GM18520 (cell line): Measurements from ENCODE around the gene PIK3C2G.

ENCODE experiments used
- ATAC-seq: cut with Tn5 transposase; IDR thresholded peaks from one replicate; pipeline ENCODE4 v1.9.1; 2021; ENCODE audit not compliant: unreplicated experiment

PIK3C2G gene

GRCh38 chr12:18343708-18344107, 82.4 kb downstream of the PIK3C2G start:
- ATAC-seq, result no peak

- ATAC-seq, result no peak
Measured at GRCh38 chr12:18345021-18345735, 83.9 kb downstream of the PIK3C2G start.

- no peak for ATAC-seq
Measured at GRCh38 chr12:18352312-18352711, 91.0 kb downstream of the PIK3C2G start.

- no peak for ATAC-seq
Measured at GRCh38 chr12:18355429-18355828, 94.1 kb downstream of the PIK3C2G start.

- ATAC-seq, result no peak
Measured at GRCh38 chr12:18358077-18358476, 96.8 kb downstream of the PIK3C2G start.

- ATAC-seq, result no peak
Measured at GRCh38 chr12:18358930-18359329, 97.6 kb downstream of the PIK3C2G start.

GRCh38 chr12:18361433-18361832, 100.1 kb downstream of the PIK3C2G start:
- ATAC-seq, result no peak

- ATAC-seq, result no peak
Measured at GRCh38 chr12:18363321-18363720, 102.0 kb downstream of the PIK3C2G start.

GRCh38 chr12:18368594-18368993, 107.3 kb downstream of the PIK3C2G start:
- ATAC-seq, result no peak

- no peak for ATAC-seq
Measured at GRCh38 chr12:18373181-18373580, 111.9 kb downstream of the PIK3C2G start.

- ATAC-seq, result no peak
Measured at GRCh38 chr12:18375131-18375530, 113.8 kb downstream of the PIK3C2G start.

- no peak for ATAC-seq
Measured at GRCh38 chr12:18375583-18375982, 114.3 kb downstream of the PIK3C2G start.

- ATAC-seq, result no peak
Measured at GRCh38 chr12:18382236-18382885, 121.0 kb downstream of the PIK3C2G start.

- no peak for ATAC-seq
Measured at GRCh38 chr12:18383203-18383602, 121.9 kb downstream of the PIK3C2G start.

- no peak for ATAC-seq
Measured at GRCh38 chr12:18387706-18388105, 126.4 kb downstream of the PIK3C2G start.

GRCh38 chr12:18389820-18390219, 128.5 kb downstream of the PIK3C2G start:
- no peak for ATAC-seq

- no peak for ATAC-seq
Measured at GRCh38 chr12:18391151-18391550, 129.8 kb downstream of the PIK3C2G start.

GRCh38 chr12:18394742-18395141, 133.4 kb downstream of the PIK3C2G start:
- no peak for ATAC-seq

GRCh38 chr12:18400186-18400585, 138.9 kb downstream of the PIK3C2G start:
- ATAC-seq, result no peak

- ATAC-seq, result no peak
Measured at GRCh38 chr12:18402872-18403611, 141.7 kb downstream of the PIK3C2G start.

- ATAC-seq, result no peak
Measured at GRCh38 chr12:18411453-18411852, 150.1 kb downstream of the PIK3C2G start.

- ATAC-seq, result no peak
Measured at GRCh38 chr12:18414671-18415070, 153.4 kb downstream of the PIK3C2G start.
